GM19240 (cell line): ENCODE data around the gene MYMK.
A peak's percentile ranks its signal among the peaks of the same experiment; 100 is the strongest.

Experiments used
- DNase-seq: peaks from one replicate; pipeline ENCODE4 v3.0.0; 2011; ENCODE audit warnings: low spot score; ENCODE audit not compliant: insufficient read length

MYMK gene

GRCh38 chr9:133485531-133486260 is 39.1 kb downstream of the MYMK start:
- DNase-seq = no peak

DNA sequence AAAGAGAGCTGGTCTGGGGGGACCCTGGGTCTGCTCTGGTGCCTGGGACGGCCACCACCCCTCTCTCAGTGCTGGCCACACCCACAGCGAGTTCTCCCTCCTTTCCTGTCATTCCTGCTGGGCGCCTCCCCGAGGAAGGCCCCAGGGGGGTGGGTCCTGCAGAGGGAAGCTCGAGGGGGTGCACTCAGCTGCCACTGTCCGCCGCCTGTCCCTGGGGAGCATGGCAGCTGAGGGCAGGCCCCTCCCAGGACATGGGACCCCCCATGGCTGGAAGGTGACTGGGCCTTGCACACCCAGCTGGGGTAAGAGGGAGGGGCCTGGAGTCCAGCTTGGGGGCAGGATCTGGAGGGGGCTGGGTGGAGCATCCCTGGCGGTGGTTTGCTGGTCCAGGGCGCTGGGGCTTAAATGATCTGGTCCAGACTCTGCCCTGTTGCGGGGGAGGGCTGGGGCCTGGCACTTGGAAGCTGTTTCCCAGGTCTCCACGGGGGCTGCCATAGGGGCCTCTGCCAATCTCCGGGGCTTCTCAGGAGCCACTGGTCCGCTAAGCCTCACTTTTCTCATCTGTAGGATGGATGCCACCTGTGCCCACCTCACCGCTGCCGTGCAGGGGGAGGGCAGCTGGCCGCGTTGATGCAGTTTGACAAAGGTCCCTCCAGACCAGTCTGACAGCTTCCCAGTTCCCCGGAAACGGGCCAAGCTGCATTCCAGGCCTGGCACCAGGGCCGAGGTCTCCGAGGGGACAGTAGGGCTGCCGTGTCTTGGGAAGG is 39.9 kb downstream of the MYMK start:
- no peak for DNase-seq

GRCh38 chr9:133483611-133484010 is 41.1 kb downstream of the MYMK start:
- no peak for DNase-seq

DNA sequence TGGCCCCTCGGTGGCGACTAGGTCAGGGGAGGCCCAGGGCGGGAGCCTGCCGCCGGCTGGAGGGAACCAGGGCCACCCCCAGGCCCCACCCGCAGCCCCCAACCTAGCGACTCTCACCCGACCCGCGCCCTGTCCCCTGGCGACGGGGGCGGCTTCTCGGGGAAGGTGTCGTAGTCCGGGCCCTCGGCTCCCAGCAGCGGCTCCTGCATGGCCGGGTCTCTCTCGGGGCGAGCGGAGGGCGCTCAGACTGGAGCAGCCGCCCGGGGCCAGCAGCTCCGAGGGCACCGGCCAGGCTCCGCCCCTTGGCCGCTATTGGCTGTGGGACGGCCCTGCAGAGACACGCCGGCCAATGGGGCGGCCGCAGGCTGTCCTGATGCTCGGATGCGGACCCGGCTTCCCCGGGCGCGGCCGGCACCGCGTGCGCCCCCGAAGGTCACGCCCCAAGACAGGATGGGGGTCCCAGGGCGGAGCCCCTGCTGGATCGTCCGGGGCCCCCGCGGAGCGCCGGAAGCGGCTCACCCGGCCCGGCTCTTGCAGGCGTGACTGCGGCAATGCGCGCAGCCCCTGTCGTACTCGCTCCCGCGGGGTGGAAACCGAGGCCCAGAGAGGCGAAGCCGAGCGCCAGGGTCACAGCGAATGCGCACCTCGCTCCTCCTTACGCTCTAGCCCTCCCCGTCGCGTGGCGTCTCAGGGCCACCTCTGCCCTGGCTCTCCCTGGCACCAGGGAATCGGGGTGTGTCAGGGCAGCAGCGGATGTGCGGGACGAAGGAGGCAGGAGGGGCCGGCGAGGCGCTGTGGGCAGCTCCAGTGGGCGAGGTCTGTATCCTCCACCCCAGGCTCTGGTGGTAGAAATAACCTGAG is 45.7 kb downstream of the MYMK start, which contains the start of gene SLC2A6:
SLC2A6 (minus strand) TSS at position 249 of the 861 bp plus-strand sequence; CDS start at position 209, 40 bp downstream.
- peak; percentile 96 for DNase-seq

- peak; percentile 33 for DNase-seq
Measured at GRCh38 chr9:133477992-133478850, 46.5 kb downstream of the MYMK start.

DNA sequence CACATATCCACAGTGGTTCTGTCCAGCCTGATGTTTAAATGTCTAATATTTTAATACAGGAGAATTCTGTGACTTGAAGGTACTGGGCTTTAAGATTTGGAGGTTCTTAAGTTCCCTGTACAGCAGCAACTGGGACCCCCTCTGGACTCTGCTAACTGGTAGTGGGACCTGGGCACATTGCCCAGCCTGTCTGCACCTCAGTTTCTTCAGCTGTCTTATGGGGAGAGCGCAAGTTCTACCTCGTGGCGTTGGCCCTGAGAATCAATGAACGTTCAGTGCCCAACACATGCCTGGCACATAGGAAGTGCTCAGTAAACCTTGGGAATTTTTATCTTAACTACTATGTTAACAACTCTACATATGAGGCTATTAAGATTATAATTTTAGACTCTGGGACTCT is 47.3 kb downstream of the MYMK start:
- DNase-seq = no peak

DNA sequence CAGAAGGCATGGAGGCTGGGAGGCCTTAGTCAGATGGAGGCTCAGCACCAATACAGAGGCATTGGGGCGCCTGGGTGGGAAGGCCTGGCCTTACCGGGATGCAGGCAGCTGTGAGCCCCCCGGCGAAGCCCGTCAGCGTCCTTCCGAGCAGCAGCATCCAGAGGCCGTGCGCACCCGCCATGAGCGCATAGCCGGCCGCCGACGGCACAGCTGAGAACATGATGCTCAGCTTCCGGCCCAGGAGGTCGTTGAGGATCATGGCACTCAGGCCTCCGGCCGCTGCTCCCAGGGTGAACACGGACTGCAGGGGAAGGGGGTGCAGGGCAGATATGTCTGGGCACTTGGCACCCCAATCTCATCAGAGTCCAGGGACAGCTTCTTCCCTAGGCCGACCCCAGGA is 47.8 kb downstream of the MYMK start:
- DNase-seq = no peak

DNA sequence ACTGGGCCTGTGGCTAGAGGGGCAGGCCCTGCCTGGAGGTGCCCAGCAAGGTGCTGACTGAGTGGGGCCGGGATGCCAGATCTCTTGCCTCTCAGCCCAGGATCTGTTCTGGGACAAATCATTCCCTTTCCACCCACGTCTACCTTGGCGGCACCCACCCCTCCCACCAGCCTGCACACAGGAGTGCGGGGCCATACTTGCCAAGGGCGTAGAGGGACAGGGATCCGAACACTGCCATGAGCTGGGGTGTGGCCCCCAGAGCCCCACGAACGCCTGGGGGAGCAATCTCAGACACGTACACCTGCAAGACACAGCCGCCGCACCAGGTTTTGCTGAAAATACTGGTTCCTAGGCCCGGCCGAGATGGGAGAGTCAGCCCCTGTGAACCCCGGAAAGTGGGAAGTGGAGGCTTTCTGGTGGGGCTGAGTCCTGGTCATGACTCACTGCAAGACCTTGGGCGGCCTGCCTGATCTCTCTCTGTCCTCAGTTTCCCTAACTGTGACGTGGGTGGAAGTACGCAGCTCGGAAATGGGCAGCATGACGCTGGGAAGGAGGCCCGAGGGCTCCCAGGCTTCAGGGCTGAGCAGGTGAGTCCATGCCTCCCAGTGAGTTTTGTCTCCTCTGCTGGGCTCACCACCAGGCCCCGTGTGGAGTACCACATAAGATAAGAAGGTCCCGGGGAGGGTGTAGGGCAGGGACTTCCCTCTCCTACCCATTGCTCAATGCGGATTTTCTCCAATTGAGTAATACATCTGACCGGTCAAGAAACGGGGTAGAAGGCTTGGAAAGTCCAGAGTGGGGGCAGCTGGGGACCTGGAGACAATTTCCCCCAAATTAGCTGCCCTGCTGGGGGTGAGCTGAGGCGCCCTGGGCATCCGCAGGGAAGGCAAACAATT is 48.5 kb downstream of the MYMK start:
- DNase-seq = no peak

GRCh38 chr9:133475292-133476012 is 49.3 kb downstream of the MYMK start:
- DNase-seq = no peak

GRCh38 chr9:133474853-133475252 is 49.9 kb downstream of the MYMK start:
- no peak for DNase-seq

DNA sequence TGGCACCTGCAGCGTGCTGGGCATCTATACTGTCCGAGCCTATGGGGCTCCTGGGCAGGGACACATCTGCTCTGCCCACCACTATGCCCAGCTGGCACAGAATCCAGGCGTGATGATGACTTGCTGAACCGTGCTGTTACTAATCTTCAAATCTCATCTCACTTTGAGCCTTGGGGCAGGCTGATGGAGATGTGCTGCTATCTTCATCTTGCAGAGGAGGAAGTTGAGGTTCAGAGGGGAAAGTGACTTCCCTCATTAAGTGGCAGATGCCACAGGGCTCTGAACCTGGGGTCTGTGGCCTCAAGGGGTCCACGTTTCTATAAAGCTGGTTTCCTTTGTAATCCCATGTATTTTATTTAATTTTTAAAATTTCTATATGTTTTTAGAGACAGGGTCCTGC is 50.5 kb downstream of the MYMK start:
- no peak for DNase-seq

DNA sequence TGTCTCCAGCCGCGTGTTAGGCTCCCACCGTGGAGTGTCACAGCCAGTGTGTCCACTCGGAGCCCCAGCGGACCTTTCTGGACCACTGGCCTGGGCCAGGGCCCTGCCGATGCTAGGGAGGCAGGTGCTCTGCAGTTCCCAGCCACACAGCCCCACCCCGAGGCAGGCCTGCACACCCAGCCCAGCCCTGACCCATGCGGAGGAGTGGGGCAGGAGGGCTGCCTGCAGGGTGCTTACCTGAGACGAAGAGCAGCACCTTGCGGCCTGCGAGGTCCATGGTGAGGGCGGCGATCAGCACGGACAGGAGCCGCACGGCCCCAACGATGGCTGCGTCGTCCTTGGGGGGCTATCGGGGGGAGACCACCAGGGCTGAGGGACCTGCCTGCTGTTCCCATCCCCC is 51.0 kb downstream of the MYMK start:
- no peak for DNase-seq

- no peak for DNase-seq
Measured at GRCh38 chr9:133472753-133473378, 51.9 kb downstream of the MYMK start.

- no peak for DNase-seq
Measured at GRCh38 chr9:133472277-133472645, 52.5 kb downstream of the MYMK start.

GRCh38 chr9:133471551-133472276 is 53.0 kb downstream of the MYMK start:
- DNase-seq = no peak

GRCh38 chr9:133470988-133471387 is 53.8 kb downstream of the MYMK start:
- no peak for DNase-seq

- DNase-seq = no peak
Measured at GRCh38 chr9:133470427-133470924, 54.3 kb downstream of the MYMK start.
